ENCODE data around the gene RASGEF1C.

DNA sequence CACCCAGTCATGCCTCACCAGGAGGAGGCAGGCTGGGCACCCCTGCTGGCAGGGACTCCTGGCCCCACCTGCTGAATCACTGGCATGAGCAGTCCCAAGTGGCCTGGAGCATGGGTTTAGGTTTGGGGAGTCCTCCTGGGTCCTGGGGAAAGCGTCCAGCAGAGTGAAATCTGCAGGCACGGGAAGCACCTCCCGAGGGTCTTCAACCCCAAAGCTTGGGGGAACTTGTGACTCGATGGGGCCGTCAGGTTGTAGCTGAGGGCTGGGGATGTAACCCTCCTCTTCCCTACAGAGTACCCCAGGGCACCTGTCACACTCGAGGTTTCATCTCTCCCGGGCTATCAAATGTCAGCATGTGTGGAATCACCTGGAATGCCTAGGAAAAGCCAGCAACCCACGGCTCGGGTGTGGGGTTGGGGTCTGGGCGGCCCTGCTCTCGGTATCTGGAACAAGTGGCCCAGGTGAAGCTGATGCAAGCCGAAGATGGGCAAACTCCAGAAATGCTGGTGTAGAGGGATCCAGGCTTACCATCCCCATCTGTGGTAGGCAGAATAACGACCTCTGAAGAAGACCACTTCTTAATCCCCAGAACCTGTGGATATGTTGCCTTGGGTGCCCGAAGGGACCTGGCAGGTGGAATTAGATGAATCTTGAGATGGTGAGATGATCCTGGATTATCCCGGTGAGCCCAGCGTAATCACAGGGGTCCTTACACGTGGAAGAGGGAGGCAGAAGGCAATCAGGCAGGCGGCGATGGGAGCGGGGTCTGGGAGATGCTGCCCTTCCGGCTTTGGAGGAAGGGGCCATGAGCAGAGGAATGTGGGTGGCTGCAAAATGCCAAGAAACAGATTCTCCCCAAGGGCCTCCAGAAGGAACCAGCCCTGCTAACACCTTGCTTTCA, 6.1 kb upstream of the RASGEF1C start:
- TF ChIP-seq, protein P1, sequence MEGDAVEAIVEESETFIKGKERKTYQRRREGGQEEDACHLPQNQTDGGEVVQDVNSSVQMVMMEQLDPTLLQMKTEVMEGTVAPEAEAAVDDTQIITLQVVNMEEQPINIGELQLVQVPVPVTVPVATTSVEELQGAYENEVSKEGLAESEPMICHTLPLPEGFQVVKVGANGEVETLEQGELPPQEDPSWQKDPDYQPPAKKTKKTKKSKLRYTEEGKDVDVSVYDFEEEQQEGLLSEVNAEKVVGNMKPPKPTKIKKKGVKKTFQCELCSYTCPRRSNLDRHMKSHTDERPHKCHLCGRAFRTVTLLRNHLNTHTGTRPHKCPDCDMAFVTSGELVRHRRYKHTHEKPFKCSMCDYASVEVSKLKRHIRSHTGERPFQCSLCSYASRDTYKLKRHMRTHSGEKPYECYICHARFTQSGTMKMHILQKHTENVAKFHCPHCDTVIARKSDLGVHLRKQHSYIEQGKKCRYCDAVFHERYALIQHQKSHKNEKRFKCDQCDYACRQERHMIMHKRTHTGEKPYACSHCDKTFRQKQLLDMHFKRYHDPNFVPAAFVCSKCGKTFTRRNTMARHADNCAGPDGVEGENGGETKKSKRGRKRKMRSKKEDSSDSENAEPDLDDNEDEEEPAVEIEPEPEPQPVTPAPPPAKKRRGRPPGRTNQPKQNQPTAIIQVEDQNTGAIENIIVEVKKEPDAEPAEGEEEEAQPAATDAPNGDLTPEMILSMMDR (IDR thresholded peaks at IDR 0.05; ENCODE audit: insufficient read depth, low read length) = no peak
- no peak for TF ChIP-seq GABPA (IDR thresholded peaks at IDR 0.05; ENCODE audit: low read depth)
- no peak for TF ChIP-seq POLR2AphosphoS5 (IDR thresholded peaks at IDR 0.05; ENCODE audit: low read depth)

Measured in HL-60 (cell line).